Posterior vena cava (tissue), 2 donors: ENCODE measurements around the gene ATRNL1. TPM values are rescaled to one million over a fixed set of nuclear protein-coding genes. Genes with fewer than 3 reads are reported as not detected.

Source experiments
- DNase-seq: peaks from one replicate; pipeline ENCODE4 v3.0.0-alpha.2; 2020; ENCODE audit warnings: low spot score
- intact Hi-C, 2 donors: fragments of 100-400 bp; cut with DNase I; formaldehyde crosslinking; loops; one replicate each; pipeline versions ENCODE4 v1.14.1 to v1.14.2; 2022 to 2023
- total RNA-seq, 2 donors: library from RNA; stranded (reverse); fragmentation: NEBNext Ultra II Directional; extraction: Animal tissue kit (Norgen Biotek cat#: 25700); gene quantifications; one replicate each; pipeline ENCODE4 v1.2.1, GENCODE V29; 2021
- donor health status: DM: yes; HTN: yes; CAD: no.
- donor health status: DM: yes; HTN: yes; CAD: no.

The ATRNL1 gene
- total RNA-seq, 2 donors from 2014 or later = 0.32 to 1.4 TPM

GRCh38 chr10:115909962-115910731, 817.0 kb downstream of the ATRNL1 start:
- intact Hi-C loops = loop anchor here in 1 of 2 donors (1.0 kb wide), 1 partner anchor 31 kb away; no protein-coding TSS in a partner anchor
- no peak for DNase-seq

- intact Hi-C loops = no loop called here
- DNase-seq = no peak
Measured at GRCh38 chr10:115914475-115914874, 821.3 kb downstream of the ATRNL1 start.

- intact Hi-C loops = no loop called here
- DNase-seq = no peak
Measured at GRCh38 chr10:115915429-115915828, 822.3 kb downstream of the ATRNL1 start.

- DNase-seq = no peak
- intact Hi-C loops = no loop called here
Measured at GRCh38 chr10:115918812-115919211, 825.6 kb downstream of the ATRNL1 start.

- no peak for DNase-seq
- intact Hi-C loops = no loop called here
Measured at GRCh38 chr10:115921795-115922194, 828.6 kb downstream of the ATRNL1 start.

- intact Hi-C loops = no loop called here
- DNase-seq = no peak
Measured at GRCh38 chr10:115931309-115931708, 838.1 kb downstream of the ATRNL1 start.

- intact Hi-C loops = no loop called here
- DNase-seq = no peak
Measured at GRCh38 chr10:115932099-115932498, 838.9 kb downstream of the ATRNL1 start.

- DNase-seq = no peak
- intact Hi-C loops = no loop called here
Measured at GRCh38 chr10:115933098-115933497, 839.9 kb downstream of the ATRNL1 start.

- intact Hi-C loops = no loop called here
- no peak for DNase-seq
Measured at GRCh38 chr10:115935731-115936130, 842.6 kb downstream of the ATRNL1 start.

GRCh38 chr10:115936926-115937767, 844.0 kb downstream of the ATRNL1 start:
- intact Hi-C loops = no loop called here
- DNase-seq = no peak

GRCh38 chr10:115937768-115938056, 844.5 kb downstream of the ATRNL1 start:
- intact Hi-C loops = no loop called here
- DNase-seq = no peak

GRCh38 chr10:115939101-115939854, 846.1 kb downstream of the ATRNL1 start:
- intact Hi-C loops = no loop called here
- no peak for DNase-seq

- DNase-seq = no peak
- intact Hi-C loops = no loop called here
Measured at GRCh38 chr10:115941361-115941771, 848.2 kb downstream of the ATRNL1 start.

GRCh38 chr10:115942101-115942500, 848.9 kb downstream of the ATRNL1 start:
- intact Hi-C loops = no loop called here
- no peak for DNase-seq

- intact Hi-C loops = no loop called here
- no peak for DNase-seq
Measured at GRCh38 chr10:115944538-115944937, 851.4 kb downstream of the ATRNL1 start.

GRCh38 chr10:115945701-115946445, 852.7 kb downstream of the ATRNL1 start:
- intact Hi-C loops = no loop called here
- no peak for DNase-seq

GRCh38 chr10:115947104-115947503, 853.9 kb downstream of the ATRNL1 start:
- intact Hi-C loops = no loop called here
- no peak for DNase-seq

GRCh38 chr10:115948465-115948864, 855.3 kb downstream of the ATRNL1 start:
- DNase-seq = no peak
- intact Hi-C loops = no loop called here

GRCh38 chr10:115949282-115949844, 856.2 kb downstream of the ATRNL1 start:
- DNase-seq = no peak
- intact Hi-C loops = no loop called here
